Bone marrow (tissue), 2 donors: ENCODE data around the gene CUL4A.
"Not testable (repeated sequence)": the region's sequence is repeated elsewhere in the genome, so short reads cannot be mapped to it uniquely, and the experiment has no call there.

Experiments used
- DNase-seq, 2 donors: peaks; one replicate each; lab custom pipeline; 2025; lab: John Stamatoyannopoulos, UW

Gene CUL4A

DNA sequence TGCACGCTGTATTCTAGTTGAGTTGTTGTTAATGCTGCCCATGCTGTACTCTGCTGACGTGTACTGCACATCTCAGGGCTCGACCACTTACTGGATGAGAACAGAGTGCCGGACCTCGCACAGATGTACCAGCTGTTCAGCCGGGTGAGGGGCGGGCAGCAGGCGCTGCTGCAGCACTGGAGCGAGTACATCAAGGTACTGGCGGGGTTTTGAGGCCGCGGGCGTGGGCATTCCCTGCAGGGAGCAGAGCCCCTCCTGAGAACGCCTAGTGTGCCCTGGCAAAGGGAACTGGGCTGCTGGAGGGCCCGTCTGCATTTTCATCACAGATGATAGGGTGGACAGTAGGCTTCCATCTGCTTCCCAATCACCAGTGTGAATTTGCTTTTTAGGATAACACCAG is 29.9 kb downstream of the CUL4A start:
- no peak for DNase-seq

DNA sequence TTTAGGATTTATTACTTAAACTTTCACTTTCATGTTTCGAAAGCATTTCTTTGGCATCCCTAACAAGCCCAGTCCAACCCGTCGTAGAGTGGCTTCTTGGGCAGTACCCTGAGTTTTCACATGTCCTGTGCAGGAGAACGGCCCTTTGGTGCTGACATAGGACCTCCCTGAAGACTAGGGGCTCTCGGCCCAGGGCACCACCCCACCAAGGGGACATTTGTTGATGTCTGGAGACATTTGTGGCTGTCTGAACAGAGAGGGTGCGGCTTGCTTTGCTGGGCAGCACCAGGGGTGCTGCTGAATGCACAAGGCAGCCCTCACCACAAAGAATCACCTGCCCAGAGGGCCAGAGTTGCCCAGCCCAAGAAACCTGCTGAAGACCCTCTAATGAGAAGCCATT is 30.6 kb downstream of the CUL4A start:
- no peak for DNase-seq

DNA sequence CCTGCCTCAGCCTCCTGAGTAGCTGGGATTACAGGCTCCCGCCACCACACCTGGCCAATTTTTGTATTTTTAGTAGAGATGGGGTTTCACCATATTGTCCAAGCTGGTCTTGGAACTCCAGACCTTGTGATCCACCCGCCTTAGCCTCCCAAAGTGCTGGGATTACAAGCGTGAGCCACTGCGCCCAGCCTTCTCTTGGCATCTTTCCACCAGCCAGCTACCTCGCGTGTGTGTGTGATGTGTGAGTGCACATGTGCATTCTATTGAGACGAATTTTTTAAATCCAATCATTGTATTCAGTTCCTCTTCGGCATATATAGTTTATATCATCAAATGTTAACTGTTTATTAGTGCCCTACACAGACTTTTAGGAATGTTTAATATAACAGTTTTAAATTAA is 32.2 kb downstream of the CUL4A start:
- not testable (repeated sequence) for DNase-seq

DNA sequence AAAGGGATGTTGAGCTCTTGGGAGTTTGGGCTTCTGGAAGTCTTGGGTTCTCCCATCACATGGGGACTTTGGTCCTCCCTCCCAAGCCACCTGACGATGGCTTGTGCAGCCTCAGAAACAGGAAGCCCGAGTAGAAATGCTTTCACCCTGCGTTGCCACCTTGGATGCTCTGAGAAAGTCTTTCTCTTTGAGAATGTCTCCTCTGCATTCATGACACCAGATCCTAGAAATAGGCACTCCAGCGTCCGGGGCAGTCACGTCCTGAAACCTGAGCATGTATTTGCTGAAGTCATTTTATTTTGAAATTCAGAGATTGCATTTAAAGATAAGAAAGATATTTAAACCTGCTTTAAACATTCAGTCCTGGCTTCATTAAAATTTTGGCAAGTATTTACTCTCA is 34.4 kb downstream of the CUL4A start:
- no peak for DNase-seq

DNA sequence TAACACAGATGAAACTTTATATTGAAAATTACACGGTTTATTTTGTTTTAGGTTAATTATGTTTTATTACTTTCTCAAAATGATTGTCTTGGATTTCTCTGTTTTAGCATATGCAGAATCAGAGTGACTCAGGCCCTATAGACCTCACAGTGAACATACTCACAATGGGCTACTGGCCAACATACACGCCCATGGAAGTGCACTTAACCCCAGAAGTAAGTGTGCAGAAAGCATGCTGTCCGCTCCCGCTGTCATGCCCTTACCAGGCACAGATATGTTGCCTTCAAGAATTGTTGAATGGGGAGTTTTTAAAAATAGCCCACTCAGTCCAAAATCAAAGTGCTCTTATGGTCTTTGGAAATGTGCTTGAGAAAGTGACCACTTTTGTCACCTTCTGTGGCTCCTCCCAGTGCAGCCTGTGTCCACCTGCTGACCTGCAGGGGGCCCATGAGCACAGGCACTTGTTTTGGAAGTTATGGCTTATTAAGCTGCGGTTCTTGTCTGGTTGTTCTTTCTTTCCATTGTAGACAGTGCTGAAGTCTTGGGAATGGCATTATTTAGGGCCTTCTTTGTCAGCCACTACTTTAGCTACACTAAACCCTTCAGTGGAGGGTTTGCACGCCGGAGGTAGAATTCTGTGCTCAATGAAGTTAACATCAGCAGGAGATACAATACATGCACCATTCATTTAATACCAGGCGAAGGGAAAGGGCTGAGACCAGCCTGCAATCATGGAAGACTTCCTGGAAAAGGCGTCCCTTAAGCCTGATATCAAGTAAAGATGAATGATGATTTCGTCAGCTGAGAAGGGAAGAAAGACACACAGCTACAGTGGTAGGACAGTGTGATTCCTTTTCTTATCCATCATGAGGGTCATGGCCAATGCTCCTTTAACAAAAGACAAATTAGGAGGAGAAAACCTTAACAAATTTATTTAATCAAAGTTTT is 36.7 kb downstream of the CUL4A start:
- DNase-seq, result no peak

DNA sequence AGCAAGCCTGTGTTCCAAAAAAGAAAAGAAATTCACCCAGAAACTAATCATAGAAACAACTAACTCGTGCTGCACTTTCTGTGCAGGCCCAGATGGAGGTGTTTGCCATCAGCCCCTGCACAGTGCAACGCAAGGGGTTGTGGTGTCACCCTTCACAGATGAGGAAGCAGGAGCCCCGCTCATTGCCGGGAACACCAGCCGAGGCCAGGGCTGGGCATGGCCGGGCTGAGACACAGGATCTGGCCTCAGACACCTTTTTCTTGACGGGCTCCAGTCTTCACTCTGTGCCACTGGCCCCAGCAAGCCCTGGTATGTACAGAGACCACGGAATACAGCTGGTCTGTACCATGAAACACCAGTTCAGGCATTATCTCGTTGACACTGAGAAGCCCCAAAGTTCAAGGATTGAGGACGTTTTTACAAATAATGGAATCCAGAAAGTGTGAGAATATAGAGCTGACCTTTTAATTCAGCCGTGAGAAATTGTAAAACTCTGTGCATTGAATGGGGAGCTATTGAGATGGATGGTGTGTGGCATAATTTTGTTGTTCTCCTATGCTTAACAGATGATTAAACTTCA is 43.2 kb downstream of the CUL4A start:
- DNase-seq, result no peak

DNA sequence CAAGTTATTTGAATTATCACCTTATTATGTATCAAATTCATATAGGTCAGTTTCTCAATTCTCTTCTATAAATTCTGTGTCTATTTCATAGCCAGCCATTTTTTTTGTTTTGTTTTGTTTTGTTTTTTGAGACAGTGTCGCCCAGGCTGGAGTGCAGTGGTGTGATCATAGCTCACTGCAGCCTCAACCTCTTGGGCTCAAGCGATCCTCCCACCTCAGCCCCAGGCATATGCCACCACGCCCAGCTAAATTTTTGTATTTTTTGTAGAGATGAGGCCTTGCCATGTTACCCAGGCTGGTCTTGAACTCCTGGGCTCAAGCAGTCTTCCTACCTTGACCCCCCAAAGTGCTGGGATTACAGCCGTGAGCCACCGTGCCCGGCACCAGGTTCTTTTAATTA is 48.5 kb downstream of the CUL4A start:
- DNase-seq, result not testable (repeated sequence)

DNA sequence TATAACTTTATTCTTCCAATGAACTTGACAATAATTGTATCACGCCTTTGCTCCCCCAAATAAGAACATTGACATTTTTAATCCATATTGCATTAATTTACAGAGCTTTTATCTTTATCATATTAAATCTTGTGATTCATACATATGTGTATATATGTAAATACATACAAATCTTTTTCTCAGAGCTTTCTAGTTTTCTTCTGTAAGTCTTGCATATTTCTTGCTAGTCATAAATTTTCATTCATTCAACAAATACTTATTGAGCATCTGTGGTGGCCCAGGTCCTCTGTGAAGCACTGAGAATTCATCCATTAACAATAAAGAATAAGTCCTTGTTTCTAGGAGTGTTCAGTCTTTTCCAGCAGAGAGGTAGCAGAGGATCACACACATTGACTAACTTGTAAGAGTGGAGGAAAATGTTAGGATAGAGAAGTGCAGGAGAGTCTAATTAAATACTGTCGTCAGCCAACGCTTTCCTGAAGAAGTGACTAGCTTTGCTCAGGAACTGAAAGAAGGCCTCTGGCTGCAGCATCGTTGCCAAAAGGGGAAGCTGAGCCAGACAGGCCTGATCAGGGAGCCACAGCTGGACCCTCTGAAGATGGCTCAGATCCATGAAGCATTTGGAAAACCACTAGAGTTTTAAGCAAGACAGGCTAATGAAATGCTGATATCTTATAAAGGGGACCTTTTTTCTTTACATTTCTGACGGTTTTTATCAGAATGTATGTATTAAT is 49.1 kb downstream of the CUL4A start:
- DNase-seq, result no peak

DNA sequence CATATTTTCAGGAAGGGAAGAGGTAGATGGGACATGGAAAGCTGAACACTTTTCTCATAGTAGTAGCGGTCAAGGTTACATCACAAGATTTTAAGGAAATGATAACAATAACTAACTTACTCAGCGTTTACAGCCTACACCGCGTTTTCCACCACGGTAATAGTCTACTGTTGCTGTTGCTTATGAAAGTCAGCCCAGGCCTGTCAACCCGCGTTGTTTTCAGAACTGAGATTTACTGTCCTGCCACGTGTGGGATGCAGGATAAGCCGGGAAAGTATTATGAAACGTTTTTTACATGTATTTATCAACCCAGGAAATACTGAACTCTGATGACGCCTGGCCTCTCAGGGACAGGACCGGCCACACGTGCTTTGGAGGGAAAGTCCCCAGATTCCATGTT is 51.6 kb downstream of the CUL4A start:
- DNase-seq, result no peak

DNA sequence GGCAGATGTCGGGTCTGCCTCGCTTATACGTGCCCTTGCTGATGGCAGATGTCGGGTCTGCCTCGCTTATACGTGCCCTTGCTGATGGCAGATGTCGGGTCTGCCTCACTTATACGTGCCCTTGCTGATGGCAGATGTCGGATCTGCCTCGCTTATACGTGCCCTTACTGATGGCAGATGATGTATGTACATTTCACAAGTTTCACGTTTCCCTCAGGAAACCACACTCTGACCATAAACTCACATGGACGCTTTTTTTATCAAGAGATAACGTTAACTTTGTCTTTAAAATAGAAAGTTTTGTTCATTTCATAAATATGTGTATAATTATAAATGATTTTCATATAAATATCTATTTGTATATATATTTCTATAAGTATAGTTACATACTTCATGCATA is 53.6 kb downstream of the CUL4A start:
- not testable (repeated sequence) for DNase-seq

DNA sequence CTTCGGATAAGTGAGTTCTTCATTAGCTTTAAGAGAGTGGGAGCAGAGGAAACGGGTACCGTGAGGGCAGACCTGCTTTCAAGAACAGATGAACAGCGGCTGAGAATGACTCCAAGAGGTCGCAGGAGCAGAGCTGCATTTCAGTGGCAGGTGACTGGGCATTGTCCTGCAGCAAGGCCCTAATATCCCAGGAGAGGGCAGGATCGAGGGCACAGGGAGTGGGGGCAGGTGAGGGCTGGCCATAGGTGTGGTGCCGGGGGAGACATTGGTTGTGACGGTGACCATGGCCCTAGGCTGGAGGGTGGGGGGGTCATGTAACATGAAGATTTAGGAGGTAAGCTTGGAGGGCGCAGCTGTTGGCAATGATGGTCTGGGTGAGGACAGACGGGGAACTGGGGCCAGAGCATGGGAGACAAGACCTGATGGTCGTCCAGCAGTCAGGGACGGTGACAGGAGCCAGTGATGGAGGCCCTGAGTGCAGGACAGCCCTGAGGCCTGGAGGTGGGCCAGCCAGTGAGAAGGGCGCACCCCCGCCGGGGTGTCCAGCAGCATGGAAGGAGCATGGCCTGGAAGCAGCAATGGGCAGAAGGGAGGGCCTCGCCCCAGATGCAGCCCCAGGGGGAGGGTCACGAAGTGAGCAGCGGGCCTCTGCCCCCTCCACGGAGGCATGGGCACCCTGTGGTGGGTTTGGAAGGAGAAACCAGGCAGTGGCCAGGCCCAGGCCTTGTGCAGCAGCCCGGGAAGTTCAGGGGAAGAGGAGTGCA is 58.4 kb downstream of the CUL4A start:
- no peak for DNase-seq

DNA sequence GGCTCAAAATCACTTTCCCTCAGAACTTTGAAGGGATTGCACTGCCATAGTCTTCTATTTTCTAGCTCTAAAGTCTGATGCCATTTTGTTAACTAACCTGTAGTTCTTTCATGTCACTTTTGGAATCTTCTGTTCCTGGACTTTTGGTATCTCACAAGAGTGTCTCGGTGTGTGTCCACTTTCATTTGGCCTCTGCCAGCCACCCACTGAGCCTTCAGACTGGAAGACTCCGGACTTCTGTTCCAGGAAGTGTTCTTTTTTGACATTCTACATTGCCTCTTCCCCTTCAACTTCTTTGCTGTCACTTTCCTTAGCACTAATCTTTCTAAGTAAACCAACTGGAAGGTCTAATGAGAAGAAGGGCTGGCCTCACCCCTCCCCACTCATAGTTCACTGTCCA is 62.6 kb downstream of the CUL4A start:
- no peak for DNase-seq

DNA sequence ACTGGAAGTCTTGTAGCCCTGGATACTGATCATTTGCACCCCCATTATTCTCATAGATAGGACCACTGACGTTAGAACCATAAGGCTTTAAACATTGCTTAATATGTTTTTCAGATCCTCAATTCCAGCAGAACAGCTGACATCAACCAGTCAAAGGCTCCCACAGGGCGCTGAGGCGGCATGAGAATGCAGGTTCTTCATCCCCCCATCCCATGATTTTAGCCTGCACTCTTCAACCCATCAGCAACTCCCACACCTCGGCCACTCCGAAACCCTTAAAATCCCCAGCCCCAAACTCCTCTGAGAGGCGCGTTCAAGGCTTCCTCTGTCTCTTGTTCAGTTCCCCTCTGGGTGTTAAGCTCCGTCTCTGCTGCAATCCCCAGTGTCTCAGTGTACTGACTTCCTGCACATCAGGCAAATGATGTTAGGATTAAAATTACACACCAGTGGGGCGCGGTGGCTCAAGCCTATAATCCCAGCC is 63.3 kb downstream of the CUL4A start:
- DNase-seq, result no peak

DNA sequence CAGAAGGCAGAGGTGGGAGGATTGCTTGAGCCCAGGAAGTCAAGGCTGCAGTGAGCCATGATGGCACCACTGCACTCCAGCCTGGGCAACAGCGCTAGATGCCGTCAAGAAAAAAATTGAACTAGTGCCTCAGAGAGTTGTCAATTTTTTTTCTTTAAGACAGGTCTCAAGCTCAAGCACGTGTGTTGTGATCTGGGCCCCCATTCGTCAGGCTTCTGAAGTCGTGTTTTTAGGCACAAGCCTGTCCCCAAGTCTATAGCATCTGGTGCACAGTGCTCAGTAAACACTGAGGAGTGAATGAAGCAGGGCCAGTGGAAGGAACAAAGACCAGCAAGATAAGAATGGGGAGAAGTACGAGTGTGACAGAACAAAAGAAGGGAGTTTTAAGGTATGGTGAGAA is 63.9 kb downstream of the CUL4A start:
- no peak for DNase-seq

DNA sequence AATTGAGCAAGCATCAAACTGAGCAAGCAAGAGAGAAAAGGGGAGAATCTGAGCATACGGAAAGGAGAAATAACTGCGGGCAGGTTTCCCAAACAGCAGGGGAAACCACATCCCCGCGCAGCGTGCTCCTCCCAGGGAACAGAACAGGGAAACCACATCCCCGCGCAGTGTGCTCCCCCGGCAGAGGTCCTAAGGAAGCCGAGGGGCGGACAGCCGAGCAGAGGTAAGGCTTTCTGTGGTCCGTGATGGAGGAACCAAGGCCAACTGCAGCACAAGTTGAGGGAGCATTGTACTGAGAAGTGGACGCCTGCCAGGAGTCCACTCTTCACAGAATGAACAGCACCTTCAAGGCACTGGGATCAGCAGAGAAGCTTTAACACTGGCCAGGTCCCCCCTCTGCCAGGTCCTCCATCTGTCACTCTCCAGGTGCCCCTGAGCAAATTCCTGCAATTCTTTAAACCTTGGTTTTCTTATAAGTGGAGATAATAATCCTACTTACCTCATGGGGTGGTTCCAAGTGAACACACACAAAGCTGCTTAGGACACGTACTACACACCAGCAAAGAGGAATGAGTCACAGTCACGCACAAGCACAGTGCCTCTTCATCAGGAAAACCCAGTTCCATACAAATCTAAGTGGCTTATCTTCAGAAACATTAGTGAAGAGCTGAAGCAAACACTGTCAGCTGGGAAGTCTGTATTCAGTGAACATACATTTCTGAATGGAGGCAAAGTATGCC is 64.6 kb downstream of the CUL4A start:
- no peak for DNase-seq

DNA sequence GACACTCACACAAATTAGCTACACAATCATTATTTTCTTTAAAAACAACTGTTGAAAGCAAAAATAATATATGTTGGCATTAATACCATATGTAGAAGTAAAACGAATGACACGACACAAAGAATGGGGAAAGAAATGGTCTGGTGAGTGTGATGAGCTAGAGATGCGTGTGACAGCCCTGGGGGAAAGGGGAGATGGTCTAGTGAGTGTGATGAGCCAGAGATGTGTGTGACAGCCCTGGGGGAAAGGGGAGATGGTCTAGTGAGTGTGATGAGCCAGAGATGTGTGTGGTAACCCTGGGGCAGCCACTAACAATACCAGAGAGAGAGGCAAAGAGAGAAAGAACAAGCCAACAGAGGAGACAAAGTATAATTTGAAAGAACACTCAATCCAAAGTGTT is 65.3 kb downstream of the CUL4A start:
- no peak for DNase-seq

DNA sequence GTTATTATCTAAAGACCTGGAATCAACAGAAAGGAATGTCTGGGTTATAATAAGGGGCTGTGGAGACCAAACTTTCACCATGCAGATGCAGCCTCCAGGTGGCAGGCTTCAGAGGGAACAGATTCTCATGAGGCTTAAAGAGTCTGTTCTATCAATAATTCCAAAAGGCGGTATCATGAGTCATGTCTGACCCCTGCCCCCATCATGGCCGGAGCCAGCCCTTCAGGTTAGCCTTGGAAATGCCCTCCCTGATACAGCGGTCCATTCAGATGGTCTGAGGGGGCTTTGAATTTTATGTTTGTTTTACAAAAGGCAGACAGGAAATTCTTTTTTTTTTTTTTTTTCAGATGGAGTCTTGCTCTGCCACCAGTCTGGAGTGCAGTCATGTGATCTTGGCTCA is 66.0 kb downstream of the CUL4A start:
- DNase-seq, result no peak

DNA sequence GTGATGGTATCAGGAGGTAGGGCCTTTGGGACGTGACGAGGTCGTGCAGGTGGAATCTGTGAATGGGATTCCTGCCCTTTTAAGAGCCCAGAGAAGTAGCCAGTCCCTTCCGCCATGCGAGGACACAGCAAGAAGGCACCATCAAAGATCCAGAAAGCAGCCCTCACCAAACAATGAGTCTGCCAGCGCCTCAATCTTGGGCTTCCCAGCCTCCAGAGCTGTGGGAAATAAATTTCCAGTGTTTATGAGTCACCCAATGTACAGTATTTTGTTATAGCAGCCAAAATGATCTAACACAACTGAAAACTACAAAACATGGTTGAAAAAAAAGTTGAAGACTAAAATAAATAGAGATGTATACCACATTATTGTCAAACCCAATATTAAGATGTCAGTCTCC is 70.7 kb downstream of the CUL4A start:
- no peak for DNase-seq

DNA sequence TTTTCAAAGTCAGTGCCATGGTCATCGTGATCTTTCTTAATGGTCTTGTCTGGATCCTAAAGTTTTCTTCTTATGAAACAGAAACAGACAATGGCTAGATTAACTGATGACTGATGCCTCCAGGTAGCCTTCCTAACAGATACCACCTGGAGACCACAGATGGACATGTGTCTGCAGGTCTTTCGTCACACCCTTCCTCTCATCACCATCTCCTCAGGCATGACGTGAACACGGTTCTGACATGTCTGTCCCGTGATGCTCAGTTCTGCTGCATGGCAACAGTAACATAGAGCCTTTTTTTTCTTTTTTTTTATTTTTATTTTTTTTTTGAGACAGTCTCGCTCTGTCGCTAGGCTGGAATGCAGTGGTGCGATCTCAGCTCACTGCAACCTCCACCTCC is 74.5 kb downstream of the CUL4A start:
- DNase-seq, result no peak

DNA sequence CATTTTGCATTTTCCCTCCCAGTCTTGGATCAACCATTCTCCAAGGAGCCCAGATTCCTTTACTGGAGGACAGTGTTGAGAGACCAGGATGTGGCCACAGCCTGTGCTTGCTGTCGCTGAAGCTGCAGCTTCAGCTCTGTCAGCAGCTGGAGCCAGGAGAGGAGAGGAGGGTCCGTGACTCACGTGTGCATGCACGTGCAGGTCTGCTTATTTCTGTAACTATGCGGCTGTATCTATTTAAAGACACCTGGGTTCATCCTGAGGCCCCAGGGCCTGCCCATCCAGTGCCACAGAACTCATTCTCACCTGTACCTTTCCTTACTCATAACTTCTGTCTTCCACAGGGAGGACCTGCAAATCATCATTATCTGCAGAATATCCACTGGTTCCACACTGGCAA is 79.5 kb downstream of the CUL4A start:
- no peak for DNase-seq

DNA sequence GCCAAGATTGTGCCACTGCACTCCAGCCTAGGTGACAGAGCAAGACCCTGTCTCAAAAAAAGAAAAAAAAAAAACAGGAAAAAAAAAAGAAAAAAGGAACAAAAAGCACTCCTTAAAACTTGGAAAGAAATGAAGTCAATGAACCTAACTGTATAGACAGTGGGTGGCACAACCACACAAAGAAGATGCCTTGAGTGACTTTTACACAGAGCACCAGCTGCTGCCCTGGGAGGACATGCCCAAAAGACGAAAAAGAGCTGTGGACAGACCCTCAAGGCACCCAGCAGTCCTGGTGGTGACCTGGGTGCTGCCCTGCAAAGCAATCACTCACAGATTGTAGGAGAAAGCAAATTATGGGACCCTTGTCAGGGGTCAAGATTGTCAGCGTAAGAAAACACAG is 81.7 kb downstream of the CUL4A start:
- DNase-seq, result no peak
